ENCODE results near the gene RFC4. TPM values are rescaled to one million over a fixed set of nuclear protein-coding genes. Genes with fewer than 3 reads are reported as not detected.

RFC4 gene
- total and polyA plus RNA-seq, 4 donors = 12.2 to 16.9 (median 13.3) TPM

DNA sequence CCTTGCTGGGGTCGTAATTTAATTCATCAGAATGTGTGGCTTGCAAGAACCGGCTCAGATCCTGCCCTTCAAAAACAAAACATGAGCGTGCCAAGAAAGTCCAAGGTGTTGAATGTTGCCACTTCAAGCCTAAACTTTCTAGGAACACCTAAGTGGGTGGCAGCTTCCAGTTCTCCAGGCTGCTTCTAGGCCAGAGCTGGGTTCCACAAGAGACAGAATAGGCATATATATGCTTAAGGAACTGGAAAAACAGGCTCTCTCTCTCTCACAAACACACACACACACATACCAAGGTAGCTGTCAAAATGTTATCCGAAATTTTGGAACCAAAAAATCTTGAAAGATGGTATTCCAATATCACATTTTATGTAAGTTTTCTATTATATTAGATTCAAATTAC is 35.3 kb upstream of the RFC4 start:
- Histone ChIP-seq H3K4me3 (no peak overlapping the region), H3K36me3 (ENCODE audit: control insufficient read depth in 4 of 4, insufficient read depth in 4 of 4, low read length in 4 of 4) (no peaks in the 10 kb centered on the region), H3K9ac (ENCODE audit: insufficient read depth in 1 of 2, low read length in 2 of 2) (no peak overlapping the region), H3K9me3 (ENCODE audit: control insufficient read depth in 4 of 4, insufficient read depth in 3 of 4, low read length in 3 of 4) (peaks cover 0 to 3% (median 0%) of the 10 kb centered on the region in 4 donors), H3K27me3 (ENCODE audit: control insufficient read depth in 3 of 3, insufficient read depth in 3 of 3, low read length in 2 of 3) (peaks cover 0 to 2% (median 0%) of the 10 kb centered on the region in 3 donors), H3K27ac (ENCODE audit: low read depth in 1 of 2, low read length in 1 of 2) (no peak overlapping the region), H3K4me1 (ENCODE audit: control insufficient read depth in 5 of 5, insufficient read depth in 5 of 5, low read length in 5 of 5) (no peaks in the 10 kb centered on the region)
- TF ChIP-seq CTCF (IDR thresholded peaks at IDR 0.05; ENCODE audit: control extremely low read depth, extremely low read depth) = no peak
- 71 to 76% methylated on average over 4 of the region's 4 CpGs for WGBS, 2 donors
- DNase-seq = peak; percentile 28 to 73 (median 51)
- no peak for ATAC-seq (ENCODE audit: insufficient read depth, low FRiP score)

GRCh38 chr3:186839874-186840641 is 33.8 kb upstream of the RFC4 start:
- WGBS, 2 donors = 77 to 89% methylated on average over 17 of the region's 17 CpGs
- Histone ChIP-seq H3K36me3 (ENCODE audit: control insufficient read depth in 4 of 4, insufficient read depth in 4 of 4, low read length in 4 of 4) (no peaks in the 10 kb centered on the region), H3K9me3 (ENCODE audit: control insufficient read depth in 4 of 4, insufficient read depth in 3 of 4, low read length in 3 of 4) (peaks cover 0 to 2% (median 0%) of the 10 kb centered on the region in 4 donors), H3K27ac (ENCODE audit: low read depth in 1 of 2, low read length in 1 of 2) (no peak overlapping the region), H3K9ac (ENCODE audit: insufficient read depth in 1 of 2, low read length in 2 of 2) (no peak overlapping the region), H3K27me3 (ENCODE audit: control insufficient read depth in 3 of 3, insufficient read depth in 3 of 3, low read length in 2 of 3) (peaks cover 0 to 2% (median 2%) of the 10 kb centered on the region in 3 donors), H3K4me3 (no peak overlapping the region), H3K4me1 (ENCODE audit: control insufficient read depth in 5 of 5, insufficient read depth in 5 of 5, low read length in 5 of 5) (no peaks in the 10 kb centered on the region)
- no peak for DNase-seq
- no peak for TF ChIP-seq CTCF (IDR thresholded peaks at IDR 0.05; ENCODE audit: control extremely low read depth, extremely low read depth)
- ATAC-seq (ENCODE audit: insufficient read depth, low FRiP score) = no peak

- DNase-seq (no peak), ATAC-seq (ENCODE audit: insufficient read depth, low FRiP score) (no peak)
- H3K9ac ChIP-seq (ENCODE audit: insufficient read depth in 1 of 2, low read length in 2 of 2) = no peak overlapping the region
- H3K27me3 ChIP-seq (ENCODE audit: control insufficient read depth in 3 of 3, insufficient read depth in 3 of 3, low read length in 2 of 3) = peaks cover 0 to 57% (median 46%) of the 10 kb centered on the region in 3 donors
- WGBS, 2 donors = 94% methylated on average over 1 of the region's 1 CpG
- H3K36me3 ChIP-seq (ENCODE audit: control insufficient read depth in 4 of 4, insufficient read depth in 4 of 4, low read length in 4 of 4) = no peaks in the 10 kb centered on the region
- no peak for TF ChIP-seq CTCF (IDR thresholded peaks at IDR 0.05; ENCODE audit: control extremely low read depth, extremely low read depth)
- H3K9me3 ChIP-seq (ENCODE audit: control insufficient read depth in 4 of 4, insufficient read depth in 3 of 4, low read length in 3 of 4) = peaks cover 0 to 3% (median 0%) of the 10 kb centered on the region in 4 donors
- H3K27ac ChIP-seq (ENCODE audit: low read depth in 1 of 2, low read length in 1 of 2) = no peak overlapping the region
- no peak overlapping the region for H3K4me3 ChIP-seq
- H3K4me1 ChIP-seq (ENCODE audit: control insufficient read depth in 5 of 5, insufficient read depth in 5 of 5, low read length in 5 of 5) = peaks cover 0 to 2% (median 0%) of the 10 kb centered on the region in 5 donors
These were observed 26.0 kb upstream of the RFC4 start for GRCh38 chr3:186832276-186832675.
